ENCODE measurements around the gene ANO4.
"Not testable (repeated sequence)": the region's sequence is repeated elsewhere in the genome, so short reads cannot be mapped to it uniquely, and the experiment has no call there.

ANO4 gene

DNA sequence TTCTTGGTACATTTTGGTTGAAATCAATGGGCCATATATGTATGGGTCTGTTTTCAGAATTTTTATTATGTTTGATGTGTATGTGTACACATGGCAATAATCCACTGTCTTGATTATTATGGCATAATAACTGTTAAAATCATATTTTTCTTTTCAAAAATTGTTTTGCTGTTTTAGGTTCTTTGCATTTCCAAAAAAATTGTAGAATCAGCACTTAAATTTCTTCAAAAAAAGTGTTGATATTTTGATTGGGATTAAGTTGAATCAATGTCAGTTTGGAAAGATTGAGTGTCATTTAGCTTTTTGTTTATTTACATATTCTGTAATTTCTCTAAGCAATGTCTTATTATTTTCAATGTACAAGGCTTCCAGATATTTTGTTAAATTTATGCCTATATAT lies 261.4 kb downstream of the ANO4 start:
- DNase-seq (ENCODE audit: low read depth in 1 of 2, low spot score in 1 of 2): no peak
- no peak for TF ChIP-seq REST (IDR thresholded peaks at IDR 0.05; ENCODE audit: insufficient replicate concordance, low read depth)
- TF ChIP-seq GABPA (IDR thresholded peaks at IDR 0.05; ENCODE audit: low read depth): no peak
- TF ChIP-seq POLR2AphosphoS5 (IDR thresholded peaks at IDR 0.05; ENCODE audit: low read depth): no peak
- no peak for TF ChIP-seq SPI1 (IDR thresholded peaks at IDR 0.05; ENCODE audit: borderline replicate concordance, low read depth)
- no peak for TF ChIP-seq CTCF (IDR thresholded peaks at IDR 0.05; ENCODE audit: insufficient read depth, low read length)
- Histone ChIP-seq H3K27me3 (ENCODE audit: insufficient read depth, poor library complexity, severe bottlenecking) (no peaks in the 10 kb centered on the region), H3K4me3 (replicated peaks; ENCODE audit: insufficient read depth, low read length) (no peak overlapping the region), H3K27ac (replicated peaks) (no peak overlapping the region)

DNA sequence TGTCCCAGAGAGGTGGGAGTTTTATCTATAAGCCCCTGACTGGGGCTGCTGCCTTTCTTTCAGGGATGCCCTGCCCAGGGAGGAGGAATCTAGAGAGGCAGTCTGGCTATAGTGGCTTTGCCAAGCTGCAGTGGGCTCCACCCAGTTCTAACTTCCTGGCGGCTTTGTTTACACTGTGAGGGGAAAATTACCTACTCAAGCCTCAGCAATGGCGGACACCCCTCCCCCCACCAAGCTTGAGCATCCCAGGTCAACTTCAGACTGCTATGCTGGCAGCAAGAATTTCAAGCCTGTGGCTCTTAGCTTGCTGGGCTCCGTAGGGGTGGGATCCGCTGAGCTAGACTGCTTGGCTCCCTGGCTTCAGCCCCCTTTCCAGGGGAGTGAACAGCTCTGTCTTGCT lies 267.9 kb downstream of the ANO4 start:
- not testable (repeated sequence) for H3K4me3 ChIP-seq (replicated peaks; ENCODE audit: insufficient read depth, low read length); H3K27ac ChIP-seq (replicated peaks); H3K27me3 ChIP-seq (ENCODE audit: insufficient read depth, poor library complexity, severe bottlenecking); DNase-seq (ENCODE audit: low read depth in 1 of 2, low spot score in 1 of 2)

DNA sequence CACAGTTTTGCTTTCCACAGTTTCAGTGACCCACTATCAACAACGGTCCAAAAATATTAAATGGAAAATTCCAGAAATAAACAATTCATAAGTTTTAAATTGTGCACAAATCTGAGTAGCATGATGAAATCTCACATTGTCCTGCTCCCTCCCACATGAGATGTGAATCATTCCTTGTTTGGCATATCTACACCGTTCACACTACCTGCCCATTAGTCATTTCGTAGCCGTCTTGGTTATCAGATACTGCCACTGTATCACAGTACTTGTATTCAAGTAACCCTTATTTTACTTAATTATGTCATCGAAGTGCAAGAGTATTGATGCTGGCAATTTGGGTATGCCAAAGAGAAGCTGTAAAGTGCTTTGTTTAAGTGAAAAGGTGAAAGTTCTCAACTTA lies 270.1 kb downstream of the ANO4 start:
- no peak for TF ChIP-seq CTCF (IDR thresholded peaks at IDR 0.05; ENCODE audit: insufficient read depth, low read length)
- TF ChIP-seq SPI1 (IDR thresholded peaks at IDR 0.05; ENCODE audit: borderline replicate concordance, low read depth): no peak
- no peak for TF ChIP-seq REST (IDR thresholded peaks at IDR 0.05; ENCODE audit: insufficient replicate concordance, low read depth)
- no peak for TF ChIP-seq POLR2AphosphoS5 (IDR thresholded peaks at IDR 0.05; ENCODE audit: low read depth)
- no peak for TF ChIP-seq GABPA (IDR thresholded peaks at IDR 0.05; ENCODE audit: low read depth)
- no peak overlapping the region for H3K4me3 ChIP-seq (replicated peaks; ENCODE audit: insufficient read depth, low read length)
- H3K27me3 ChIP-seq (ENCODE audit: insufficient read depth, poor library complexity, severe bottlenecking): no peaks in the 10 kb centered on the region
- DNase-seq (ENCODE audit: low read depth in 1 of 2, low spot score in 1 of 2): no peak
- no peak overlapping the region for H3K27ac ChIP-seq (replicated peaks)

- DNase-seq (ENCODE audit: low read depth in 1 of 2, low spot score in 1 of 2): no peak
- H3K27me3 ChIP-seq (ENCODE audit: insufficient read depth, poor library complexity, severe bottlenecking): no peaks in the 10 kb centered on the region
- no peak overlapping the region for H3K27ac ChIP-seq (replicated peaks)
- TF ChIP-seq CTCF (IDR thresholded peaks at IDR 0.05; ENCODE audit: insufficient read depth, low read length) (no peak), POLR2AphosphoS5 (IDR thresholded peaks at IDR 0.05; ENCODE audit: low read depth) (no peak), REST (IDR thresholded peaks at IDR 0.05; ENCODE audit: insufficient replicate concordance, low read depth) (no peak), SPI1 (IDR thresholded peaks at IDR 0.05; ENCODE audit: borderline replicate concordance, low read depth) (no peak), GABPA (IDR thresholded peaks at IDR 0.05; ENCODE audit: low read depth) (no peak)
- no peak overlapping the region for H3K4me3 ChIP-seq (replicated peaks; ENCODE audit: insufficient read depth, low read length)
These were observed 271.9 kb downstream of the ANO4 start for GRCh38 chr12:101066489-101066888.

Data from HL-60 (cell line).